Left lung (tissue), 10 donors: ENCODE data around the gene TBX3. TPM values are rescaled to one million over a fixed set of nuclear protein-coding genes. Genes with fewer than 3 reads are reported as not detected.
A peak's percentile ranks its signal among the peaks of the same experiment; 100 is the strongest.

Source experiments
- ATAC-seq: fragments of 200-7000 bp; cut with Tn5 transposase; one replicate; pipeline ENCODE4 v1.9.1; 2020; ENCODE audit warnings: moderate library complexity
- DNase-seq, 4 donors: peaks; one replicate each; pipeline ENCODE4 v3.0.0-alpha.2; 2013 to 2020
- H3K27ac ChIP-seq, 2 donors: fragments of 200-600 bp; sonication (generic) in 1 of 2; one replicate each; pipeline versions ENCODE4 v1.5.0 to v1.8.0; 2020 to 2021
- H3K27me3 ChIP-seq, 2 donors: fragments of 200-600 bp; sonication (generic) in 1 of 2; one replicate each; pipeline versions ENCODE4 v1.5.0 to v1.8.0; 2020 to 2021
- H3K36me3 ChIP-seq, 2 donors: fragments of 200-600 bp; sonication (generic) in 1 of 2; one replicate each; pipeline versions ENCODE4 v1.5.0 to v1.8.0; 2020 to 2021
- H3K4me1 ChIP-seq, 2 donors: fragments of 200-600 bp; one replicate each; pipeline ENCODE4 v1.8.0; 2021
- H3K4me3 ChIP-seq, 2 donors: fragments of 200-600 bp; sonication (generic) in 1 of 2; one replicate each; pipeline versions ENCODE4 v1.5.0 to v1.8.0; 2020 to 2021; ENCODE audit warnings: mild to moderate bottlenecking in 1 of 2
- H3K9me3 ChIP-seq, 2 donors: fragments of 200-600 bp; sonication (generic) in 1 of 2; one replicate each; pipeline versions ENCODE4 v1.5.0 to v1.8.0; 2020 to 2021
- intact Hi-C, 2 donors: fragments of 100-400 bp; cut with DNase I; formaldehyde crosslinking; loops; one replicate each; pipeline versions ENCODE4 v1.11.2 to v1.14.2; 2022
- polyA plus RNA-seq, 6 donors: library from polyadenylated mRNA; unstranded; fragments of 120-200 nt; gene quantifications; one replicate each; pipeline ENCODE4 v1.2.1, GENCODE V29; 2013; ENCODE audit not compliant: insufficient read length in 6 of 6
- total RNA-seq, 2 donors: library from RNA; stranded (reverse); fragmentation: NEBNext Ultra II Directional; extraction: Animal tissue kit (Norgen Biotek cat#: 25700); gene quantifications; one replicate each; pipeline ENCODE4 v1.2.1, GENCODE V29; 2021
- TF ChIP-seq, protein P1 (sequence below), 2 donors: fragments of 200-600 bp; sonication (generic) in 1 of 2; IDR thresholded peaks; one replicate each; pipeline versions ENCODE4 v1.5.0 to v1.8.0; 2021; ENCODE audit warnings: antibody characterized with exemption in 2 of 2
- donor health status: DM: no; HTN: yes; CAD: no.
- donor health status: DM: no; HTN: no; CAD: no.

TBX3 gene
- total and polyA plus RNA-seq, 8 donors = 28.3 to 109 (median 104) TPM

GRCh38 chr12:114662512-114663177 is 21.3 kb downstream of the TBX3 start:
- ATAC-seq (peak; percentile 91), DNase-seq (peak in 3 of 4 donors; percentile 52 to 75 (median 69))
- H3K27ac ChIP-seq = no peak overlapping the region
- no peaks in the 10 kb centered on the region for H3K9me3 ChIP-seq
- peaks cover 22 to 53% of the 10 kb centered on the region in 2 donors for H3K27me3 ChIP-seq
- TF ChIP-seq, protein P1, sequence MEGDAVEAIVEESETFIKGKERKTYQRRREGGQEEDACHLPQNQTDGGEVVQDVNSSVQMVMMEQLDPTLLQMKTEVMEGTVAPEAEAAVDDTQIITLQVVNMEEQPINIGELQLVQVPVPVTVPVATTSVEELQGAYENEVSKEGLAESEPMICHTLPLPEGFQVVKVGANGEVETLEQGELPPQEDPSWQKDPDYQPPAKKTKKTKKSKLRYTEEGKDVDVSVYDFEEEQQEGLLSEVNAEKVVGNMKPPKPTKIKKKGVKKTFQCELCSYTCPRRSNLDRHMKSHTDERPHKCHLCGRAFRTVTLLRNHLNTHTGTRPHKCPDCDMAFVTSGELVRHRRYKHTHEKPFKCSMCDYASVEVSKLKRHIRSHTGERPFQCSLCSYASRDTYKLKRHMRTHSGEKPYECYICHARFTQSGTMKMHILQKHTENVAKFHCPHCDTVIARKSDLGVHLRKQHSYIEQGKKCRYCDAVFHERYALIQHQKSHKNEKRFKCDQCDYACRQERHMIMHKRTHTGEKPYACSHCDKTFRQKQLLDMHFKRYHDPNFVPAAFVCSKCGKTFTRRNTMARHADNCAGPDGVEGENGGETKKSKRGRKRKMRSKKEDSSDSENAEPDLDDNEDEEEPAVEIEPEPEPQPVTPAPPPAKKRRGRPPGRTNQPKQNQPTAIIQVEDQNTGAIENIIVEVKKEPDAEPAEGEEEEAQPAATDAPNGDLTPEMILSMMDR (IDR thresholded peaks at IDR 0.05) = peak; percentile 85 to 91
- intact Hi-C loops = loop anchor here in 1 of 2 donors (5.0 kb wide), 1 partner anchor 1255 kb away; no protein-coding TSS in a partner anchor
- no peaks in the 10 kb centered on the region for H3K36me3 ChIP-seq
- H3K4me3 ChIP-seq = no peak overlapping the region
- peaks cover 0 to 4% of the 10 kb centered on the region in 2 donors for H3K4me1 ChIP-seq

DNA sequence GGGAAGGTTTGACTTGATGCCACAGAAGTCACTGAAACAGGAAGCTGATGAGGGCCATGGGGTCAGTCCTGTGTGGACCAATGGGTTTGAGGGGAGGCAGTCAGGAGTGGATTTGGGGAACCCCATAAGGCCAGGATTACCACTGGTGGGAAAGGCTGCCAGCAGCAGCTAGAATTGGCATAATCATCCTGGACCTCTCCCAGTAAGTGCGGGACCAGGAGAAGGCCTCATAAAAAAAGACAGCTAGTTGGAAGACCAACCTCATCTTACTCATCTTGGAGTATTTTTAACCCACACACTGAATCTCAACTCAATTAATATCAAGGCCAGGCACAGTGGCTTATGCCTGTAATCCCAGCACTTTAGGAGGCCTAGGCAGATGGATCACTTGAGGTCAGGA is 22.7 kb downstream of the TBX3 start:
- H3K27me3 ChIP-seq = peaks cover 9 to 39% of the 10 kb centered on the region in 2 donors
- TF ChIP-seq, protein P1 (IDR thresholded peaks at IDR 0.05) = no peak
- intact Hi-C loops = loop anchor here in 1 of 2 donors (5.0 kb wide), 1 partner anchor 1256 kb away; no protein-coding TSS in a partner anchor

GRCh38 chr12:114659084-114659483 is 24.9 kb downstream of the TBX3 start:
- DNase-seq = no peak
- H3K4me3 ChIP-seq = no peak overlapping the region
- intact Hi-C loops = no loop called here
- H3K27me3 ChIP-seq = peaks cover 0 to 29% of the 10 kb centered on the region in 2 donors
- no peak for ATAC-seq
- no peaks in the 10 kb centered on the region for H3K9me3 ChIP-seq
- H3K36me3 ChIP-seq = no peaks in the 10 kb centered on the region
- TF ChIP-seq, protein P1 (IDR thresholded peaks at IDR 0.05) = no peak
- peaks cover 0 to 4% of the 10 kb centered on the region in 2 donors for H3K4me1 ChIP-seq
- no peak overlapping the region for H3K27ac ChIP-seq

More for the DNA sequence above, 22.7 kb downstream of the TBX3 start:
- Histone ChIP-seq H3K9me3 (no peaks in the 10 kb centered on the region), H3K4me1 (peaks cover 0 to 4% of the 10 kb centered on the region in 2 donors), H3K4me3 (no peak overlapping the region), H3K27ac (no peak overlapping the region), H3K36me3 (no peaks in the 10 kb centered on the region)
- no peak for ATAC-seq
- no peak for DNase-seq

- H3K9me3 ChIP-seq = no peaks in the 10 kb centered on the region
- ATAC-seq = no peak
- TF ChIP-seq, protein P1 (IDR thresholded peaks at IDR 0.05) = no peak
- no peaks in the 10 kb centered on the region for H3K36me3 ChIP-seq
- H3K4me1 ChIP-seq = peaks cover 0 to 4% of the 10 kb centered on the region in 2 donors
- DNase-seq = no peak
- peaks cover 0 to 18% of the 10 kb centered on the region in 2 donors for H3K27me3 ChIP-seq
- no peak overlapping the region for H3K4me3 ChIP-seq
- H3K27ac ChIP-seq = no peak overlapping the region
- intact Hi-C loops = no loop called here
These were observed 26.0 kb downstream of the TBX3 start for GRCh38 chr12:114658002-114658441.

GRCh38 chr12:114657597-114657920 is 26.4 kb downstream of the TBX3 start:
- Histone ChIP-seq H3K36me3 (no peaks in the 10 kb centered on the region), H3K27me3 (peaks cover 0 to 13% of the 10 kb centered on the region in 2 donors), H3K27ac (no peak overlapping the region), H3K9me3 (no peaks in the 10 kb centered on the region), H3K4me3 (no peak overlapping the region), H3K4me1 (peaks cover 0 to 4% of the 10 kb centered on the region in 2 donors)
- ATAC-seq (no peak), DNase-seq (no peak)
- intact Hi-C loops = no loop called here
- TF ChIP-seq, protein P1 (IDR thresholded peaks at IDR 0.05) = no peak
